Gastrocnemius medialis (tissue), 4 donors: ENCODE measurements around the gene KANSL1L.

ENCODE experiments used
- CTCF ChIP-seq, 5 experiments: fragments of 450-650 bp in 3 of 5; fragments of 200-600 bp in 2 of 5; sonication (generic) in 2 of 5; IDR thresholded peaks in 4 of 5; conservative IDR thresholded peaks in 1 of 5; 1 replicate in 4 of 5; 2 replicates in 1 of 5; pipeline ENCODE4 v1.5.1; 2016 to 2019; ENCODE audit warnings: antibody characterized with exemption in 5 of 5, mild to moderate bottlenecking in 3 of 5, moderate library complexity in 3 of 5
- POLR2A ChIP-seq, 2 donors: fragments of 450-650 bp; IDR thresholded peaks; one replicate each; pipeline ENCODE4 v1.6.1; 2017; ENCODE audit warnings: antibody characterized with exemption in 2 of 2, mild to moderate bottlenecking in 2 of 2, moderate library complexity in 2 of 2

DNA sequence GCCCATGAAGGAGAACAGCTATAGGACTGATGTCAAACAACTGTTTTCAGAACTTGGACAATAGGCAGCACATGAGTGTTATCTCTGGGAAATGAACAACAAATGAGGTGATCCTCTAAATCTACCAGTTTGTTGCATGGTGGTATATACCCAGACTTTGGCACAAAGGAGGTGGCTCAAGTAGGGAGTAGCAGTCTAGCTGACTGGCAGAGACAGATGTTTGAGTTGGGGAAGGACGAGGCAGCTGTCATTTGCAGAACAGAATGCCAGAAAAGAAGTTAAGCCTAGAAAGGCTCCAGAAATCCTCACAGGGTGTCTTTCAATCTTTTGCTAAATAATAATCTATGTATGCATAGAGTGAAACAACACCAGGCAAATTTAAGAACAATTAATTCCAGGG is 121.4 kb downstream of the KANSL1L start:
- TF ChIP-seq CTCF (IDR thresholded peaks at IDR 0.05 in 4 of 5, conservative IDR thresholded peaks at IDR 0.05 in 1 of 5) (no peak), POLR2A (IDR thresholded peaks at IDR 0.05) (no peak)
